ENCODE measurements around the gene CDS2.

Gene CDS2

DNA sequence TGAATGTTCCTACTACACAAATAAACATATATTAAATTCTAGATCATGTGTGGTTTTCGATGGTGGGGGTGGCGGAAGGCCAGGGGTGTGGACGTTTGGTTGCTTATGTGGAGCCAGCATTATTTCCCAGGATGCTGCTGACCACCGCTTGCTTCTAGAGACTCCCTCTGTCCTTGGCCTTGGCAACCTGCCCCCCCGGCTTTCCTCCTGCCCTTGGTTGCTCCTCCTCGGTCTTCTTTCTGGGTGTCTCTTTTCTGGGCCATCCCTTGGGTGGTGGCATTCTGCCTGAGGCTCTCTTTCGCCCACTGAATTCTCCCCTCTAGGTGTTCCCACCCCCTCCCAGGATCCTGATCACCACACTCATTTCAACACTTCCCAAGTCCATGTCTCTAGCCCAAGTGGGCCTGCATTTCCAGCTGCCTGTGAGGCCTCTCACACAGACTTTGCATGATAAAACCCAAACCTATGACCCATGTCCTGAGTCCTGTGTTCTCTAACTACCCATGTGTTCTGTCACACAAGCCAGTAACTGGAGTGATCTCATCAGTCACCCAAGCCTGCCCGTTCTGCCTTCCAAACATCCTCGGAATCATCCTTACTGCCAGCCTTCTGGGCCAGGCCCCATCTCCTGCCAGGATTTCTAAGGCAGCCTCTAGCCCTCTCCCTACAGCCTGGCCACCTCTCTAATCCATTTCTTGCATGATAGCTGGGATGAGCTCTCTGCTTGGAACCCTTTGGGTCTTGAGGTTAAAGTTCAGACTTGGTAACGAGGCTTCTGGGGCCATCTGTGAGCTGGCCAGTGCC lies 71.2 kb downstream of the CDS2 start:
- FAIRE-seq (no peak), DNase-seq (ENCODE audit: extremely low spot score, insufficient read length, low read depth) (no peak)

DNA sequence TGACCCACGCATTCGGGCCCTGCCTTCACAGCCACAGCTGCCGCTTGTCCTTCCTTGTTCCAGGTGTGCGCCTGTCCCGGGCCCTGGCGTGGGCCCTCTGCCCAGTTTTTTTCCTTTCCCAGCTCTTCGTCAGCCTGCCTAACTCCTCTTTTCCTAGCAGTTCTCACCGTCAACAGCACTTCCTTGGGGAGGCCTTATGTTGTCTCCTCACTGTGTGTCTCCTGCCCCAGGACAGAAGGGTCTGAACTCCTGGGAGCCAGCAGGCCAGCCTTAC lies 71.8 kb downstream of the CDS2 start:
- no peak for DNase-seq (ENCODE audit: extremely low spot score, insufficient read length, low read depth)
- FAIRE-seq, result no peak

DNA sequence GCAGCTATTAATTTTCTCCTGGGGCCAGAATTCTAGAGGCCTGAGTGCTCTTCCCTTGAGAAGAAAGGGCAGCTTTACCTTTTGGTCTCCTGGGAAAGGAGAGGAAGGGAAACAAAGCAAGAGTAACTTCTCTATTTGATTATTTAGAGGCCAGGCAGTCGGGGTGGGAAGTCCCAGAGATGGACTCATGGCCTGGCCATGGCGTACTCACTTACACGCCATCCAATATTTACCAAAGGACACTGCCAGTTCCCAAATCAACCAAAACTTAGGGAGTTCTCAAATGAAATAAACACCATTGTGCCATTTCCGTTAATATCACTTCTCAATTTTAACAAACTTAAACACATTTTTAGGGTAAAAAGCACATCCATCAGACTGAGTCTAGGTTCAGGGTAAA lies 76.6 kb downstream of the CDS2 start:
- FAIRE-seq, result no peak

GRCh38 chr20:5205348-5206210 lies 78.8 kb downstream of the CDS2 start:
- peak; percentile 52 for DNase-seq (ENCODE audit: extremely low spot score, insufficient read length, low read depth)
- peak; percentile 81 for FAIRE-seq

More for the DNA sequence above, 76.6 kb downstream of the CDS2 start:
- no peak for DNase-seq (ENCODE audit: extremely low spot score, insufficient read length, low read depth)

GRCh38 chr20:5207138-5207537 lies 80.3 kb downstream of the CDS2 start:
- DNase-seq (ENCODE audit: extremely low spot score, insufficient read length, low read depth) (no peak), FAIRE-seq (no peak)

- no peak for DNase-seq (ENCODE audit: extremely low spot score, insufficient read length, low read depth)
- FAIRE-seq, result no peak
These were observed 85.3 kb downstream of the CDS2 start for GRCh38 chr20:5211803-5212714.

- DNase-seq (ENCODE audit: extremely low spot score, insufficient read length, low read depth), result no peak
- FAIRE-seq, result no peak
These were observed 86.2 kb downstream of the CDS2 start for GRCh38 chr20:5212907-5213487.

DNA sequence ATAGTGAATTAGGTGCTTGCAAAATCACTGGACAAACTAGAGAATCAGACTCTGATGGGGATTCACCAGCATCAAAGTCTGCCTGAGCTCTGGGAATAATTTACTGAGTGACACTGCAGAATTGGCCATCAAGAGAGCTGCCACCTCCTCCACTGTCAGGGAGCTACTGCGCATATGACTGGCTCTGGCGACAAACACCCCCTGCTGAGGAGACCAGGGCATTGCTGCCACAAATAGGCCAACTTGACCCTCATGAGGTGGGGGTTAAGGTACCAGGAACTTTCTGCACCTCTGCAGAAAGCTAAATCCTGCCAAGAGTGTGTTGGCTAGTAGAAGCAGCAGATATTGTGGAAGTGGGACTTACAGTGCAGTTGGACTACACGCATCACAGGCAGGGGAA lies 88.0 kb downstream of the CDS2 start:
- FAIRE-seq (no peak), DNase-seq (ENCODE audit: extremely low spot score, insufficient read length, low read depth) (no peak)

DNA sequence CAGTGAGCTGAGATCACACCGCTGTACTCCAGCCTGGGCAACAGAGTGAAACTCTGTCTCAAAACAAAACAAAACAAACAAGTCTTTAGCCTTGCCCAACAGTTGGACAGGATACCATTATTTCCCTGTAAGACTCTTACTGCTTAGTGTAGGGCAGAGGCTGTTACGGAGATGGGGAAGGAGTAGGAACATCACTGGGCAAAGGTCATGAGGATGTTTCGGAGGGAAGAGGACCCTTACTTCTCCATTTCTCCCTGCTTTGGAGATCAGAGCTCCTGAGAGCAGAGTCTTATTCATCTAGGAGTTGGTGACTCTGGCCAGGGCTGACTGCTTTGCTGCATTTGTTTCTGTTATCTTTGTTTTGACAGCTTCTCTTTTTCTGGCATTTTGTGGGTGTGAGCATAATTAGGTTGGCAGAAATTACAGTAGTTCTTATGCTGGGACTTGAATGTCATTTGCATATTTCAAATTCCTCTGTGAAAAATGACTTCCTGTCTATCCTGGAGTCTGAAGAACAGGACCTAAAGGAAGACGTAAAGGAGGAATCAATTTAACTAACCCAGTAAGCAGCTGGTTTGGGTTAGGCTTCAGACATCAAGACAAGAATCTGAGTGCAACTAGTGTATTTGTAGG lies 89.0 kb downstream of the CDS2 start:
- FAIRE-seq, result no peak
- DNase-seq (ENCODE audit: extremely low spot score, insufficient read length, low read depth), result no peak

- FAIRE-seq (no peak), DNase-seq (ENCODE audit: extremely low spot score, insufficient read length, low read depth) (no peak)
These were observed 89.9 kb downstream of the CDS2 start for GRCh38 chr20:5216663-5217062.

- FAIRE-seq, result no peak
- DNase-seq (ENCODE audit: extremely low spot score, insufficient read length, low read depth), result no peak
These were observed 90.8 kb downstream of the CDS2 start for GRCh38 chr20:5217616-5218015.

DNA sequence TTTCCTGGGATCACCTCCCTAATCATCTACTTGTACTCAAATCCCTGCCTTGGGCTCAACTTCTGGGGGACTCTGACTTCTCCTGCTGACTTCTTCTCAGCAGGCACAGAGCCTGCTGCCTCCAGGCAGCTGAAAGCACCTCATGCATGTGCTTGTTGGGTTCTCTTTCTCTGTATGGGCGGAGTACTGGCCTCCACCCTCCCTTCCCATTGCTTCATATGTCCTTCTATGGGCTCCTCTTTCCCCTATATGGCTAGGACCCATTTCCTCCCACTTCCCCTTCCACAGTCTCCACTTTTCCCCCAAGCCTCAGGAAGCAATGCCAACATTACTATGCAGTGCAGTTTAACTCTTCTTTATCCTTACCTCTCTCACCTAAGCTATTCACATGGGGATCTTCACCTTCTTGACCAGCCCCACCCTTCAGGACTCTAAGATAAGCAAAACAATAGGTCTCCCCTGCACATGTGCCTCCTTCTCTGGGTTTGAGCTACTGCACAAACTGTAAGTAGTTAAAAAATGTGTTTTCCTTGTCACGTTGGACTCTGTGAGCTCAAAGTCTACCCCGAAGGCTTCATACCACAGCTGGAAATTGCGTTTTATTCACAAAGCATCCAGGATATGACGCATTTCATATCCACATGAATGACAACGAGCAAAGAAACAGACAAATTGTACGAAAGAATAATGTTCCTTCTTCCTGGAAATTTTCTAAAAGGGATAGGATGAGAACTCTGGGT lies 93.7 kb downstream of the CDS2 start:
- DNase-seq (ENCODE audit: extremely low spot score, insufficient read length, low read depth) (no peak), FAIRE-seq (no peak)

GRCh38 chr20:5221061-5221430 lies 94.2 kb downstream of the CDS2 start:
- no peak for DNase-seq (ENCODE audit: extremely low spot score, insufficient read length, low read depth)
- no peak for FAIRE-seq

DNA sequence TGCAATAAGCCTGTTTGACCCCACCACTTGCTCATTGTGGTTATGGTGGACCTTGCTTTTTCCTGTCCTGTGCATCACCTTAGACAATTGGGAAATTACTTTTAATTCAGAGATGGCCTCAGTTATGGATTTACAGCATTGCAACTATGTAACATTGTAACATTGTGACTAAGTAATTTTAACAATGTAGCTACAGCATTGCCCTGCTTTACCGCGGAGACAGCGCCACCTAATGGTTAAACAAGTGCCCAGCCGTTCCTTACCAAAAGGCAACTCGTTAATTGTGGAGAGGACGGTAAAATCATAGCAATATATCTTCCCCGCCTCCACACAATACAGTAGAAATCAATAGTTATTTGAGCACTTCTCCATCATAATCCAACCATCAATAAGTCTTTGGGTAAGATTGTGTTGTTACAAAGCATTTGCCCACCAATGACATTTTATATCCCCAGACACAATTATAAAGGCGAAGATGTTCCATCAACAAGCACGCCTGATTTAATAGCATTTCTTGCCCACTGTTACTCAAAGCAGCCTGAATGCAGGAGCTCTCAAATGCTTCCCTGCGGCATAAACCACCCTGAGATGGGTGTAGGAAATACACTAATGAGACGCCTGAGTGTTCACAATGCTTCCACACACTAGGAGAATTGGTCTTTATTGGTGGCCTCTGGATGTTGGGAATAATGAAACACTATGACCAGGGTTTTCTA lies 96.3 kb downstream of the CDS2 start:
- peak; percentile 30 for DNase-seq (ENCODE audit: extremely low spot score, insufficient read length, low read depth)
- peak; percentile 79 for FAIRE-seq

- FAIRE-seq (no peak), DNase-seq (ENCODE audit: extremely low spot score, insufficient read length, low read depth) (no peak)
These were observed 103.7 kb downstream of the CDS2 start for GRCh38 chr20:5230544-5230943.

- FAIRE-seq (no peak), DNase-seq (ENCODE audit: extremely low spot score, insufficient read length, low read depth) (no peak)
These were observed 107.3 kb downstream of the CDS2 start for GRCh38 chr20:5234158-5234557.

DNA sequence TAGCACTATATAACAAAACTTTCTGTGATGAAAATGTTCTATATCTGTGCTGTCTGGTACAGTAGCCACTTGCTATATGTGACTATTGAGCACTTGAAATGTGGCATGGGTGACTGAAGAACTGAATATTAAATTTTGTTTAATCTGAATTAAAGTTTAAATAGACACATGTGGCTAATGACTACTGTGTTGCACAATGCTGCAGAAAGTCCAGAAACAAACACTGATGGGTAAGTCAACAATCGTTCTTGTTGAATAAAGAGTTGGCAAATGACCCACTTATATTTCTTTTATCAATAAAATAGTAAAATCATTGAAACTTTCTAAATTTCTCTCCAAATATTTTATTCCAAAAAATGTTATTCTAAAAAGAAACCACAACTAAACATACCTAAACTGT lies 108.2 kb downstream of the CDS2 start:
- no peak for FAIRE-seq
- no peak for DNase-seq (ENCODE audit: extremely low spot score, insufficient read length, low read depth)

All from GM18507 (cell line).